HepG2 (cell line): ENCODE data around the gene SLC1A5.

ENCODE experiments used
- ARID3A ChIP-seq: IDR thresholded peaks from 2 replicates; pipeline ENCODE4 v1.6.1; 2012; ENCODE audit warnings: low read depth, low read length, improper control_type of control experiment
- BCL6 ChIP-seq: IDR thresholded peaks from 2 replicates; pipeline ENCODE4 v1.6.1; 2016; ENCODE audit warnings: missing genetic modification reagents, missing compliant biosample characterization
- ETS1 ChIP-seq: sonication (generic); formaldehyde crosslinking; IDR thresholded peaks from 2 replicates; pipeline ENCODE4 v1.4.0; 2020; ENCODE audit warnings: missing genetic modification reagents
- FOXA1 ChIP-seq, 2 experiments: fragments of 450-650 bp in 1 of 2; sonication (generic) in 1 of 2; formaldehyde crosslinking in 1 of 2; IDR thresholded peaks; 2 replicates each; pipeline versions ENCODE4 v1.4.0 to v1.6.1; 2016 to 2020; ENCODE audit warnings: missing genetic modification reagents in 1 of 2
- GMEB2 ChIP-seq: IDR thresholded peaks from 2 replicates; pipeline ENCODE4 v1.6.1; 2016; ENCODE audit warnings: missing biosample characterization, missing genetic modification reagents, low read depth
- HIVEP1 ChIP-seq: sonication (generic); formaldehyde crosslinking; IDR thresholded peaks from 2 replicates; pipeline ENCODE4 v1.4.0; 2020; ENCODE audit warnings: mild to moderate bottlenecking, missing genetic modification reagents
- TAF1 ChIP-seq: sonication (generic); formaldehyde crosslinking; IDR thresholded peaks from 2 replicates; pipeline ENCODE4 v1.4.0; 2020; ENCODE audit warnings: missing genetic modification reagents
- TARDBP ChIP-seq: sonication (generic); formaldehyde crosslinking; IDR thresholded peaks from 2 replicates; pipeline ENCODE4 v1.8.0; 2022; ENCODE audit warnings: mild to moderate bottlenecking, missing genetic modification reagents
- ZBTB37 ChIP-seq: sonication (generic); formaldehyde crosslinking; IDR thresholded peaks from 2 replicates; pipeline ENCODE4 v1.4.0; 2020; ENCODE audit warnings: mild to moderate bottlenecking, missing genetic modification reagents
- ZNF138 ChIP-seq: sonication (generic); formaldehyde crosslinking; IDR thresholded peaks from 2 replicates; pipeline ENCODE4 v1.5.0; 2020; ENCODE audit warnings: mild to moderate bottlenecking, low read depth, missing genetic modification reagents
- ZNF33A ChIP-seq: sonication (generic); formaldehyde crosslinking; IDR thresholded peaks from 2 replicates; pipeline ENCODE4 v1.5.1; 2020; ENCODE audit warnings: missing genetic modification reagents, mild to moderate bottlenecking, moderate library complexity, borderline replicate concordance
- ZNF792 ChIP-seq: IDR thresholded peaks from 2 replicates; pipeline ENCODE4 v1.6.1; 2016
- TF ChIP-seq, protein P1 (sequence below): sonication (generic); formaldehyde crosslinking; IDR thresholded peaks from 2 replicates; pipeline ENCODE4 v1.4.0; 2020; ENCODE audit warnings: missing genetic modification reagents
- TF ChIP-seq, protein P2 (sequence below): sonication (generic); formaldehyde crosslinking; IDR thresholded peaks from 2 replicates; pipeline ENCODE4 v1.5.0; 2020; ENCODE audit warnings: missing genetic modification reagents

DNA sequence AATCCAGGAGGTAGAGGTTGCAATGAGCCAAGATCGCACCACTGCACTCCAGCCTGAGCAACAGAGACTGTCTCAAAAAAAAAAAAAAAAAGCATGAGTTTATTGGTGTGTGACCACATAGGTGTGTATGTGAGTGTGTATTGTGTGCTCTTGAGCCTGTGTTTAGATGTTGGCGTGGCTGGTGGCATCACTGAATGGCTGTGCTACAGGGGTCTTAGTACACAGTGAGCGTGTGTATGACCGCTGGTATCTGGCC is 2.5 kb downstream of the SLC1A5 start:
- TF ChIP-seq, protein P1, sequence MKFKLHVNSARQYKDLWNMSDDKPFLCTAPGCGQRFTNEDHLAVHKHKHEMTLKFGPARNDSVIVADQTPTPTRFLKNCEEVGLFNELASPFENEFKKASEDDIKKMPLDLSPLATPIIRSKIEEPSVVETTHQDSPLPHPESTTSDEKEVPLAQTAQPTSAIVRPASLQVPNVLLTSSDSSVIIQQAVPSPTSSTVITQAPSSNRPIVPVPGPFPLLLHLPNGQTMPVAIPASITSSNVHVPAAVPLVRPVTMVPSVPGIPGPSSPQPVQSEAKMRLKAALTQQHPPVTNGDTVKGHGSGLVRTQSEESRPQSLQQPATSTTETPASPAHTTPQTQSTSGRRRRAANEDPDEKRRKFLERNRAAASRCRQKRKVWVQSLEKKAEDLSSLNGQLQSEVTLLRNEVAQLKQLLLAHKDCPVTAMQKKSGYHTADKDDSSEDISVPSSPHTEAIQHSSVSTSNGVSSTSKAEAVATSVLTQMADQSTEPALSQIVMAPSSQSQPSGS (CRISPR knock-in tag): no peak
- TF ChIP-seq ETS1: no peak
- TF ChIP-seq ZBTB37 (CRISPR knock-in tag): no peak
- no peak for TF ChIP-seq TARDBP
- no peak for TF ChIP-seq ZNF33A (CRISPR knock-in tag)
- TF ChIP-seq HIVEP1 (CRISPR knock-in tag): no peak
- no peak for TF ChIP-seq ZNF138 (CRISPR knock-in tag)
- no peak for TF ChIP-seq BCL6 (CRISPR knock-in tag)
- TF ChIP-seq ZNF792 (CRISPR knock-in tag): no peak
- TF ChIP-seq, protein P2, sequence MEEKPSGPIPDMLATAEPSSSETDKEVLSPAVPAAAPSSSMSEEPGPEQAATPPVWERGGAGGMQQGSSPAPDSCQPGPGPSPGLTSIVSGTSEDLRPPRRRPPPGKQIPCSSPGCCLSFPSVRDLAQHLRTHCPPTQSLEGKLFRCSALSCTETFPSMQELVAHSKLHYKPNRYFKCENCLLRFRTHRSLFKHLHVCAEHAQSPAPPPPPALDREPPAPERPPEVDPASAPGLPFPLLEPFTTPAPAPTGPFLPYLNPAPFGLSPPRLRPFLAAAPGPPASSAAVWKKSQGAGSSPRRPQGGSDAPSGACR (CRISPR knock-in tag): no peak
- TF ChIP-seq GMEB2 (CRISPR knock-in tag): no peak
- TF ChIP-seq TAF1 (CRISPR knock-in tag): no peak
- TF ChIP-seq FOXA1 (IDR thresholded peaks at IDR 0.05): no peak
- no peak for TF ChIP-seq FOXA1 (CRISPR knock-in tag; IDR thresholded peaks at IDR 0.05)
- TF ChIP-seq ARID3A: no peak
